ENCODE data around the gene CFAP45. TPM values are rescaled to one million over a fixed set of nuclear protein-coding genes. Genes with fewer than 3 reads are reported as not detected.

The CFAP45 gene
- total and polyA plus RNA-seq, 8 donors, result 0.30 to 1.0 (median 0.52) TPM; not detected in 4

DNA sequence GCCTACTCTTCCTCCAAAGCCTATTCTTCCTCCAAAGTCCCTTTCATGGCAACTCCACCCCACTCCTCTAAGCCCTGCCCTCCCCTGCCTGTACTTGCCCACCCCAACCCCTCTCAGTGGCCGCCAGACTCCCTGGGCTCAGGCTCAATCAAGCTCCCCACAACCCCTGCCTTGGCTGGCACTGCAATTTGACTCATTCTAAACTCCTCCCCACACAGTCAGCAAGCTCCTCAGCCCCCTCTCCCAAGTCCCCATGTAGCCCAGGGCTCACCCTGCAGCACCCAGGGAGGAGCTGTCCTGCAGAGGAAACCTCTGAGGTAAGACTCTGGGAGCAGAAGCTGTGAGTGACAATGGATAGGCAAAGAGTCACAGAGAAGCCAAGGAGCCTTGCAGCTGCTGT is 33.9 kb downstream of the CFAP45 start:
- H3K27ac ChIP-seq, result no peak overlapping the region
- peaks cover 0 to 4% (median 0%) of the 10 kb centered on the region in 4 donors for H3K36me3 ChIP-seq
- peaks cover 7 to 25% (median 21%) of the 10 kb centered on the region in 4 donors for H3K4me1 ChIP-seq
- no peaks in the 10 kb centered on the region for H3K9me3 ChIP-seq
- DNase-seq, result no peak
- intact Hi-C loops (cut with DNase I; ENCODE audit: low total_unique reads), result no loop called here
- no peak for TF ChIP-seq POLR2A (IDR thresholded peaks at IDR 0.05)
- TF ChIP-seq POLR2AphosphoS5 (IDR thresholded peaks at IDR 0.05), result no peak
- TF ChIP-seq EP300 (IDR thresholded peaks at IDR 0.05), result no peak
- 61 to 100% (median 79%) methylated on average over 1 of the region's 1 CpG for WGBS, 5 donors
- no peak overlapping the region for H3K4me3 ChIP-seq
- peaks cover 0 to 15% (median 0%) of the 10 kb centered on the region in 3 donors for H3K27me3 ChIP-seq

DNA sequence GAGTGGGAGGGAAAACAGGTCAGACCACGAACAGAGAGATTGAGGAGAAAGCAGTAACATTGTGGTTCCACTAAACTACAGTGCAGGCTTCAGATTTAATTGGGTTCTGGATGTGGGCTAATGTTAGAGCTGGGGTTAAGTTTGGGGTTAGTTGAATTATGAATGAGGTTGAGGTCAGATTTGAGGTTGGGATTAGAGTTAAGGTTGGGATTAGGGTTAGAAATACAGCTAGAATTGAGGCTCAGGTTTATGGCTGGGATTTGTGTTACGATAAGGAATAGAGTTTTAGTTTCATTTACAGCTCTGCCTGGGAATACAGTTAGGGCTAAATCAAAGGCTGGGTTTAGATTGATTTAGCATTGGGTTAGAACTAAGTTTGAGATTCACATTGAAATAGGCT is 35.7 kb downstream of the CFAP45 start:
- TF ChIP-seq, protein P1, sequence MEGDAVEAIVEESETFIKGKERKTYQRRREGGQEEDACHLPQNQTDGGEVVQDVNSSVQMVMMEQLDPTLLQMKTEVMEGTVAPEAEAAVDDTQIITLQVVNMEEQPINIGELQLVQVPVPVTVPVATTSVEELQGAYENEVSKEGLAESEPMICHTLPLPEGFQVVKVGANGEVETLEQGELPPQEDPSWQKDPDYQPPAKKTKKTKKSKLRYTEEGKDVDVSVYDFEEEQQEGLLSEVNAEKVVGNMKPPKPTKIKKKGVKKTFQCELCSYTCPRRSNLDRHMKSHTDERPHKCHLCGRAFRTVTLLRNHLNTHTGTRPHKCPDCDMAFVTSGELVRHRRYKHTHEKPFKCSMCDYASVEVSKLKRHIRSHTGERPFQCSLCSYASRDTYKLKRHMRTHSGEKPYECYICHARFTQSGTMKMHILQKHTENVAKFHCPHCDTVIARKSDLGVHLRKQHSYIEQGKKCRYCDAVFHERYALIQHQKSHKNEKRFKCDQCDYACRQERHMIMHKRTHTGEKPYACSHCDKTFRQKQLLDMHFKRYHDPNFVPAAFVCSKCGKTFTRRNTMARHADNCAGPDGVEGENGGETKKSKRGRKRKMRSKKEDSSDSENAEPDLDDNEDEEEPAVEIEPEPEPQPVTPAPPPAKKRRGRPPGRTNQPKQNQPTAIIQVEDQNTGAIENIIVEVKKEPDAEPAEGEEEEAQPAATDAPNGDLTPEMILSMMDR (IDR thresholded peaks at IDR 0.05), result no peak
- TF ChIP-seq POLR2A (IDR thresholded peaks at IDR 0.05) (no peak), POLR2AphosphoS5 (IDR thresholded peaks at IDR 0.05) (no peak), EP300 (IDR thresholded peaks at IDR 0.05) (no peak)
- 71 to 82% (median 75%) methylated on average over 2 of the region's 2 CpGs for WGBS, 5 donors
- Histone ChIP-seq H3K4me3 (no peak overlapping the region), H3K27me3 (peaks cover 0 to 2% (median 0%) of the 10 kb centered on the region in 3 donors), H3K27ac (no peak overlapping the region), H3K36me3 (peaks cover 0 to 4% (median 0%) of the 10 kb centered on the region in 4 donors), H3K9me3 (no peaks in the 10 kb centered on the region), H3K4me1 (peaks cover 7 to 33% (median 22%) of the 10 kb centered on the region in 4 donors)
- no peak for DNase-seq
- intact Hi-C loops (cut with DNase I; ENCODE audit: low total_unique reads), result no loop called here

DNA sequence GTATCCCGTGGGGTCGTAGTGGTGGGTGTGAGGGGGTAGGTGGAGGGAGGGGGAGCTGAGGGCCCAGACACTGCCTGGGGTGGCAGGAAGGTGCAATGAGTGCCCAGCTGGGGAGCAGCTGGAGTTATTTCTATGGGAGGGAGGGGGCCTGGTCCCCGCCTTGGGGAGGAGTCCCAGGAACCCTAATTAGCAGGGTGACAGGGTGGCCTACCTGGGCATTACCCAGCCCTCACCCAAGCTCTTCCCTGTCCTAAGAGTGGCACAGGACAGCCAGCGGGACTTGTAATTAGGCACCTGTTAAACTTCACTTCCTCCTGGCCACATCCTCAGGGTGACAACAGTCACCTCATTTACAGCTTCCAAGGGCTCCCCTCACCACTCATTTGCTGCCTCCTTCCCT is 37.4 kb downstream of the CFAP45 start, which contains the start of gene VSIG8:
TSS of gene VSIG8 (minus strand) at position 101 of the 400 bp plus-strand sequence. CDS start 136 bp downstream, outside the sequence.
- no peak within 1 kb of the TSS for H3K4me3 ChIP-seq
- no peaks in the 10 kb centered on the region for H3K9me3 ChIP-seq
- intact Hi-C loops (cut with DNase I; ENCODE audit: low total_unique reads), result no loop called here
- 72 to 91% (median 81%) methylated on average over 2 to 4 of the region's 4 CpGs for WGBS, 5 donors
- TF ChIP-seq, protein P1 (IDR thresholded peaks at IDR 0.05), result no peak
- TF ChIP-seq POLR2A (IDR thresholded peaks at IDR 0.05), result no peak
- no peak for TF ChIP-seq POLR2AphosphoS5 (IDR thresholded peaks at IDR 0.05)
- no peak for TF ChIP-seq EP300 (IDR thresholded peaks at IDR 0.05)
- peaks cover 0 to 22% (median 8%) of the 10 kb centered on the region in 4 donors for H3K4me1 ChIP-seq
- H3K27ac ChIP-seq, result no peak within 1 kb of the TSS
- peaks cover 0 to 4% (median 0%) of the 10 kb centered on the region in 4 donors for H3K36me3 ChIP-seq
- DNase-seq, result no peak
- no peaks in the 10 kb centered on the region for H3K27me3 ChIP-seq

DNA sequence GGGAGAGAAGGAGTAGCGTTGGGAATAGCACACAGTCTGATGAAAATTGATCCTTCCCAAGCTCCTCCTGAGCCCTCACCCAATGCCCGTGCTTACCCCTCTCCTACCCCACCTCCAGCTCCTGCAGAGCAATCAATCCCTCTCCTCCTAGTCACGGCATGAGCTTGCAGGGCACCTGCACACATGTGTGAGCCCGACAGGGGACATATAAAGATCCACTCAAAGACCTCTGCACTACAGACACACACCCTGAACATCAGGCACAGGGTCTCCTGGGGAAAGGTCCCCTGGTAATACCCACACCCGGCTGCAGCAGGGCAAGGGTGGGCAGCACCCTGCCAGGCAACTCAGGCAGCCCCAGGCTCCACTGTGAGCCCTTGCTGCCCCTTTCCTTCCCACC is 37.9 kb downstream of the CFAP45 start:
- 76 to 92% (median 86%) methylated on average over 4 to 5 of the region's 5 CpGs for WGBS, 5 donors
- H3K4me1 ChIP-seq, result peaks cover 0 to 16% (median 3%) of the 10 kb centered on the region in 4 donors
- no peak overlapping the region for H3K4me3 ChIP-seq
- no peaks in the 10 kb centered on the region for H3K9me3 ChIP-seq
- H3K27ac ChIP-seq, result no peak overlapping the region
- H3K36me3 ChIP-seq, result peaks cover 0 to 4% (median 0%) of the 10 kb centered on the region in 4 donors
- TF ChIP-seq, protein P1 (IDR thresholded peaks at IDR 0.05), result no peak
- TF ChIP-seq POLR2A (IDR thresholded peaks at IDR 0.05) (no peak), EP300 (IDR thresholded peaks at IDR 0.05) (no peak), POLR2AphosphoS5 (IDR thresholded peaks at IDR 0.05) (no peak)
- intact Hi-C loops (cut with DNase I; ENCODE audit: low total_unique reads), result no loop called here
- H3K27me3 ChIP-seq, result no peaks in the 10 kb centered on the region
- no peak for DNase-seq

DNA sequence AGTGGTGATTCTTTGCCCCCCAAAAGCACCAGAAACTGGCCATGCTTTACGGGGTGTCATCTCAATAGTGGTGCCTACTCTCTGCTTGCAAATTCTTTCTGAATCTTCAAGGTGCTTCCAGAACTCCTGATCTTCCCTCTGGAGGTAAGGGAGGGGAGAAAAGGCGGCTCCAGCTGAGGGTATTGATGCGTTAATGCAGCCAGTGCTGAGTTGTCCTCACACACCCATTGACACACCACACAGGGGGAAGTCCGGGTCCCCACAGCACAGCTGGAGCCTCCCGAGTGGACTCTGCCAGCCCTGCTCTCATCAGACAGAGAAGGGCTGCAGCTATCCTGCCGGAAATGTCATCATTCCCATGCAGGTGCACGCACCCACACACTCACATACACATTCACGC is 38.7 kb downstream of the CFAP45 start:
- intact Hi-C loops (cut with DNase I; ENCODE audit: low total_unique reads), result no loop called here
- Histone ChIP-seq H3K27ac (no peak overlapping the region), H3K9me3 (no peaks in the 10 kb centered on the region), H3K4me1 (peaks cover 0 to 14% (median 2%) of the 10 kb centered on the region in 4 donors), H3K36me3 (peaks cover 0 to 4% (median 0%) of the 10 kb centered on the region in 4 donors), H3K27me3 (no peaks in the 10 kb centered on the region), H3K4me3 (no peak overlapping the region)
- no peak for TF ChIP-seq POLR2AphosphoS5 (IDR thresholded peaks at IDR 0.05)
- no peak for TF ChIP-seq EP300 (IDR thresholded peaks at IDR 0.05)
- TF ChIP-seq POLR2A (IDR thresholded peaks at IDR 0.05), result no peak
- TF ChIP-seq, protein P1 (IDR thresholded peaks at IDR 0.05), result no peak
- 76 to 85% (median 80%) methylated on average over 7 to 8 of the region's 8 CpGs for WGBS, 5 donors
- DNase-seq, result no peak
